GM19351 (cell line): ENCODE results near the gene EEF1B2.
"Not testable (repeated sequence)": the region's sequence is repeated elsewhere in the genome, so short reads cannot be mapped to it uniquely, and the experiment has no call there.

Source experiments
- ATAC-seq: cut with Tn5 transposase; IDR thresholded peaks from one replicate; pipeline ENCODE4 v1.9.1; 2021; ENCODE audit warnings: mild to moderate bottlenecking, moderate library complexity; ENCODE audit not compliant: unreplicated experiment

Gene EEF1B2

DNA sequence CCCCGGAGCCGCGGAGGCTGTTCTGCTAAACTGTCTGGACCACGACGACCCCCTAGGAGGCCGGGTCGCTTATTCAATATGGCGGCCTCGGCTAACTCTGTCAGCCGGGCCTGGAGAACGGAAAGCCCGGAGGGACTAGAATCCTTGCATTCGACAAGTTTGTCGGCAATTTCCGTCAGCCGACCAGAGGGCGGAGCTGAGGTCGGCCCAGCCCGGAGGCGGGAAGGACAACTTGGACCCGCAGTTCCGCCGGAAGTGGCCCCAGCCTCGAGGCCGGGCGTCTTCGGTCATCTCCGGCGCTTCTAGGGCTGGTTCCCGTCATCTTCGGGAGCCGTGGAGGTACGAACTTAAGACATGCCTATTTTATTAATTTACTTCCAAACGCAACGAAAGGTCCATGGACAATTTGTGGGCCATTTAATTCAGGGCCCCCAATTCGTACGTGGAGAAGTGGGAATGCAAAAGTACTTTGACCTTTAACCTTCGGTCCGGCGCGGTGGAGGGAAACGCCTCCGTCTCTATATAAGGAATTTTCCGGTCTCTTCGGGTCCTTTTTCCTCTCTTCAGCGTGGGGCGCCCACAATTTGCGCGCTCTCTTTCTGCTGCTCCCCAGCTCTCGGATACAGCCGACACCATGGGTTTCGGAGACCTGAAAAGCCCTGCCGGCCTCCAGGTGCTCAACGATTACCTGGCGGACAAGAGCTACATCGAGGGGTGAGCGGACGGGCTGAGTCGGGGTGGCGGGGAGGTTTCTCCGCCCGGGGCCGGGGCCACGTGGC lies at the start of gene EEF1B2, which contains the start of gene NDUFS1:
Gene EEF1B2, plus strand, starts transcription at position 550 of the 779 bp plus-strand sequence. Its CDS starts 85 bp downstream, at position 635.
Gene NDUFS1, minus strand, starts transcription at position 99 of the 779 bp plus-strand sequence. CDS start 5,766 bp downstream, outside the sequence.
- ATAC-seq, result peak; percentile 84

DNA sequence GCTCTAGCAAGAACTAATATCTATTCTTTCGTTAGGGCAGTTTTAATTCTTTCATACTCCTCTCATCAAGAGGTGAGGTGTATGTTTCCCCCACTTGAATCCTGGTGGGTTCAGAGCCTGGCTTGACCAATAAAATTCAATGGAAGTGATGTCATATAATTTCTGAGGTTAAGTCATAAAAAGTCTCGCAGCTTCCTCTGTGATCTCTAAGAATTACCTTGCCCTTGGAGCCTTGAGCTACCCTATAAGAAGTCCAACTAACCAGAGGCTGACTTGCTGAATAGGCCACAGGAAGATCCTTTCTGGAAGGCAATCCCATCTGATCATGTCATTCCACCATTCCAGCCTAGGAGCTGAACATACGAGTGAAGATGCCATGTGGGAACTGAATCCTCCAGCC lies 47.6 kb upstream of the EEF1B2 start:
- ATAC-seq, result no peak

DNA sequence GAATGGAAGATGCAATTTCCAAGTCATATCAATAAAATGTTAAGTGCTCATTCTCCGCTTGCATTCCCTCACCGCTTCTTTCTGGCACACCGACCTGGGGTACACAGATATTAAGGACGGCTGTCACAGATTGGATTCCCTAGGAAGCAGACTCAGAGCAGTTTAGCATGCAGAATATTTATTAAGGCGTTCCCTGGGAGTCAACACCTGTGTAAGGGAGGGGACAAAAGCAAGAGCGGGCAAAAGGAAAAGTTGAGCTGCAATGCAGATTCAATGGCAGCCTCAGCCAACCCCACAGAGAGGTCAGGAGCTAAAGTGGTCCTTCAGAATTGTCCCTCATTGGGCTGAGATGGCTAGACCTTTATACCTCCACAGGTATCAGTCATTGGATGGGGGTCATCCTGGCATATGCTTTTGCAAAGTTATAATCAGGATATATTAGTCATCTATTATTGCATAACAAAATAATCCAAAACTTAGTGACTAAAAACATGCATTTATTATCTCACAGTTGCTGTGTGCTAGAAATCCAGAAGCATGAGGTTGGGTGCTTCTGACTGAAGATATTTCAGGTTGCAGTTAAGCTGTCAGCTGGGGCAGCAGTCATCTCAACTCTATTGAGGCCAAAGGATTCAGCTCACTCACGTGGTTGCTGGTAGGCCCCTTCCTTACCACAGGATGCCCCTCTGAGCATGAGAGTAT lies 46.7 kb upstream of the EEF1B2 start:
- no peak for ATAC-seq

DNA sequence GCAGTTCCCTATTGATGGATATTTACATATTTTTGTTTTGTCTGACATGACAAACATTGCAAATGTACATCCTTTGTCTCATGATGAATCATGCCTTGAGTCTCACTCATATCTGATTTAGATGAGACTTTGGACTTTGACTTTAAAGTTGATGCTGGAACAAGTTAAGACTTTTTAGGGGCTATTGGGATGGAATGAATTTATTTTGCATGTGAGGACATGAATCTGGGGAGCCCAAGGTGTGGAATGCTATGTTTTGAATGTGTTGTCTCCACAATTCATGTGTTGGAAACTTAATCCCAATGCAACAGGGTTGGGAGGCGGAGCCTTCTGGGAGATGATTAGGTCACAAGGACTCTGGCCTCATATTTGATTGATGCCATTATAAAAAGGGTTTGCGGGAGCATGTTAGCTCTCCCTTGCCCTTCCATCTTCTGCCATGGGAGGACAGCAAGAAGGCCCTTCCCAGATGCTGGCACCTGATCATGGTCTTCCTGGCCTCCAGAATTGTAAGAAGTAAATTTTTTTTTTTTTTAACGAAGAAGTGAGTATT lies 44.6 kb upstream of the EEF1B2 start:
- no peak for ATAC-seq

DNA sequence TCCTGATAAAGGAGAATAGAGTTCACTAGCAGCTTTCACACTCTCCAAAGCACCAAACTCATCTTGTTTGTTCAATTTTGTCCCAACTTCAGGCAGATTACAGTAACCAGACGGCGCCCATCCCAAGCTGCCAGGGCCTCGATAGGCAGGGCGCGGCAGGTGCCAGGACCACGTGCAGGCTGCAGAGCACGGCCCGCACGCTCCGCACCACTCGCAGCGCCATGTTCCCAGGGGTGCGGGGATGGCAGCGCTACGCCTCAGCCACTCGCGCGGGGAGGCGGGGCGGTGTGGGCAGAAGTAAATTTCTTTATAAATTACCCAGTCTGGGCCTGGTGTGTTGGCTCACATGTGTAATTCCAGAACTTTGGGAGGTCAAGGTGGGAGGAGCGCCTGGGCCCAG lies 43.4 kb upstream of the EEF1B2 start:
- ATAC-seq, result no peak

DNA sequence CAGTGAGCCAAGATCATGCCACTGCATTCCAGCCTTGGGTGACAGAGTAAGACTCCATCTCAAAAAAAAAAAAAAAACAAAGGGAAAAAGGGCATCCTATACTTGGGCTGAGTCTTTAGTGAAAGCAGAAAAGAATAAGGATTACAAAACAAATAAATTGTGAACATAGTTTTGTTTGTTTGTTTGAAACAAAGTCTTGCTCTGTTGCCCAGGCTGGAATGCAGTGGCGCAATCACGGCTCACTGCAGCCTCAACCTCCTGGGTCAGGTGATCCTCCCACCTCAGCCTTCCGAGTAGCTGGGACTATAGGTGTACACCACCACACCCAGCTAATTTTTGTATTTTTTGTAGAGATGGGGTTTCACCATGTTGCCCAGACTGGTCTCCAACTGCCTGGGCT lies 37.1 kb upstream of the EEF1B2 start:
- ATAC-seq, result not testable (repeated sequence)

DNA sequence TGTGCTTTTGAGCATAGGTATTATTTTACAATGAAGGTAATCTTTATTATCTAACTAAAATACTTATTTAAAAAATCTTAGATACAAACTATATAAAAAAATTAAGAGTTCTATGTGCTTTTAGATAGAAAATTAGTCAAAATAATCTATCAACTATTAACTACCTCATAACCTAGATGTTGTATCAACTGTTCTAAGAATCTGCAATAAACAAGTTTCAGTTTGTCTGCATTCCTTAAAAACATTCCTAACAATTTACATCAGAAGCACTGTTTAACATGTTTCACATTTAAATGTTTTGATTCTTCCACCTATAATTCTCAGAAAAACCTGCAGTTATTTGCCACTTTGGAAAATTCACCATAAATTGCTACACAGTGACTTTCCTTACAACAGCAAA lies 33.8 kb upstream of the EEF1B2 start:
- ATAC-seq, result no peak

DNA sequence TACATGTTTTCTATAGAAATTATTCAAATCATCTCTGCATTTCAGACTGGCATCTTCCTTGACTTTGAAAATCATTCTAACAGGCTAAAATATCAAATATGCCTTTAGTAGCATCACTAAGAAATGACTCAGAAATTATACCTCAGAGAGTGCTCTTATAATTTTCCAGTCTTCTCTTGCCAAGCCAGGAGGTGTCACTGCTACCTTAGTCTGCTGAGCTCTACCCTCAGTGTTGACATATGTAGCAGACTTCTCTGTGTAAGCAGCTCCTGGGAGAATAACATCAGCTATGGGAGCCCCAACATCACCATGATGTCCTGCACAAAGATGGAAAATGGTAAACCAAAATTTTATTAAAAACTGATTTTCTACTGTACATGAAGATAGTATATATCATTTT lies 32.0 kb upstream of the EEF1B2 start:
- ATAC-seq, result no peak

DNA sequence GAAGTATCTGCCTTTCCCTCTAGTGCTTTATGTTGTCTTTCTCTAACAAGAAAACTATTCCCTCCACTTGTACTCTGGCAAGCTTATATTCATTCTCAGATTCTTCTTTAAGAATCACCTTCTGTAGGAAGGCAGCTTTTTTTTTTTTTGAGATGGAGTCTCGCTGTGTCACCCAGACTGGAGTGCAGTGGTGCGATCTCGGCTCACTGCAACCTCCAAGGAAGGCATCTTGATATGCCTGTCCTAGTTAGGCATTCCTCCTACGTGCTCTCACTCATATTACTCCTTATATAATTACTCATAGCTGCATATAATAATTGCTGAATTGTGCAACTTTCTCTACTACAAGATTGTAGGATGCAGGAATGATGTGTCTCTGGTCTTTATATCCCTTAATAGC lies 16.2 kb upstream of the EEF1B2 start:
- no peak for ATAC-seq

DNA sequence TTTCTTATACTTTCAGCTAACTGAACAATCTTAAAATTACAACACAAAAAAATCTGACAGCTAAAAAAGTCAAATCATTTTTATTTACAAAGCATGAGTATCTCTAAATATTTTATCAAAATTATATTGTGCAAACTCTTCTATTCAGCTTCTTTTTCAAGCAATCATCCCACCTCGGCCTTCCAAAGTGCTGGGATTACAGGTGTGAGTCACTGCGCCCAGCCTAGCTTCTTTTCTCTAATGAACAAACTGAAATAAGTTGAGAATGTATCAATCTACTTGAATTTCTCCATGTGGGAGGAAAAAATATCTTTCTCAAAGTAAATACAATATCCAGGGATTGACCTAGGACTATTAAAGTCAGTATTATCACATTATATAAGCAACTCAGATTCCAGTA lies 15.3 kb upstream of the EEF1B2 start:
- ATAC-seq, result no peak

DNA sequence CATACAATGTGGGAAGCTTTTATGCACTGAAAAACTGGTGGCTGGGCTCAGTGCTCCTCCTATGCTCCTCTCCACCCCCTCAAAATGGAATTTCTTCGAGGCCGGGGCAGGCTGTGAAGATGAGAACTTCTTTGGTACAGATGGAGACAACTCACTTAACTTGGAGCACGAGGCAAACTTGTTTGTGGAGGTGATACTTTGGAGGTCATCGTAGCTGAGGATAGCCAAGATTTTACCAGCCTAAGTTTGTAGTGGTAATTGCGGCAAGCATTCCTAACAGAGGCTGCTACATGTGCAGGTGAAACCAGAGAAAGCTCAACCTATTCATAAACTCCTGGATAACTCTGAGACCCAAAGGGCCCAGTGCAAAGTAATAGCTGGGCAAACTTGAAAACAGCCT lies 14.0 kb upstream of the EEF1B2 start:
- no peak for ATAC-seq

DNA sequence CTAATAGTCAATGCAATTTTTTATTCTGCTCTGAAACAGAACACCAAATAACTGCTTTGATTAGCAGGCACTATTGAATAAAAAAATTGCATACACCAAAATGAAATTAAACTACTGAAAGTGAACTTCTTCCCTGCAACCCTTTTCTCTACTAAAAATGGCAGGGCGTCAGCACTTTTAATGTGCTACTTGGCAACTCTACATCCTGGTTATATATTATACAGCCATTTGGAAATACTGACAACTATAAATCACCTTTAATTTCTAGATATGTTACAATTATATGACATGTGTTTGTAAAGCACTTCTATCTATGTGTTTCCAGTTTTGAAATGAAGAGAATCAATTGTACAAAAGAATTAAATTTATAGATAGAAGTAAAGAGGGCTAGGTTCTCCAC lies 10.4 kb upstream of the EEF1B2 start:
- ATAC-seq, result no peak

DNA sequence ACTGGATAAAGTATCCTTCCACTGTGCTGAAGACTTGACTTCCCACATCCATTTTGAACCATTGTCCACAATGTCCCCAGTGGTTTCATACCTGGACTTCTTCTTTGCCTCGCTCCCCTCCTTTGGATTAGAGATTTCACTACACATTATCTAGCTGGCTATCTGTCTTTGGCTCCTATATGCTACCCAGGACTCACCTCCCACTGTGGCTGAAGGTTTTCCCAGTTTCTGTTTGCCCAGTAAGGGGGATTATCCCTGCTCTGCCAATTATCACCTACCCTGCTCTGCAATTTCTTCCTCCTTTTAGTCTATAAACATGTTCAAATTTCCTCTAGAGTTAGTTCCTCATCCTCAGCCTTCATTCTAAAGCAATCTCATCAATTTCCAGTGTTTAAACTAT lies 9.5 kb upstream of the EEF1B2 start:
- ATAC-seq, result no peak

DNA sequence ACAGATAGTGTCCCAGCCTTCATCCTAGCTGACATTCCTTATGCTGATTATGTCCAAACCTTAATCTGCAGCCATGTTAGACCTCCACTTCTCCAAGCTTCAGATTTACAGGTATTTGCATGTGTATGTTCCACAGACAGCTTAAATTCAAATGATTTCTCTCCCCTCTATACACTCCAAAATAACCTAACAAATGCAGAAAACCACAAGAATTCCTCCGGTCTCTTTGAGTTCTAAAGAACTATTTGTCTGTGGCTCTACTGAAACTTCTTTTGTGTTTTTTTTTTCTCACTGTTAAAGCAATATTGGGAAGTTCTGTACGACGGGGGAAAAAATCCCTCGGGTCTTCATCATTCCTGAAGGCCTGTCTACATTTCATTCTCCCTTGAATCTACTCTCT lies 9.1 kb upstream of the EEF1B2 start:
- no peak for ATAC-seq

DNA sequence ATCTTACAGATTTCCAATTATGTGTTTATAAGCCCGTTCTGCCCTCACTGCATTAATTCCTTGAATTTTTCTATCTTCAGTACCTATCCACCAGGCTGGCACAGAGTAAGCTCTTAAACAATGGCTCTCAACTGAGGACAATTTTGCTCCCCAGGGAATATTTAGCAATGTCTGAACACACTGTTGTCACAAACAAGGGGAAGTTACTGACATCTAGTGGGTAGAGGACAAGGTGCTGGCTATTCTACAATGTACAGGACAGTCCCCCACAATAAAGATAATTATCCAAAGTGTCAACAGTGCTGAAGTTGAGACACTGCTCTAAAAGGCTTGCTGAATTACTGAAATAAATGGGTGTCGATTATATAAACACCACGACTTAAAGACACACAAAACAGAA lies 5.5 kb upstream of the EEF1B2 start:
- ATAC-seq, result peak; percentile 43

DNA sequence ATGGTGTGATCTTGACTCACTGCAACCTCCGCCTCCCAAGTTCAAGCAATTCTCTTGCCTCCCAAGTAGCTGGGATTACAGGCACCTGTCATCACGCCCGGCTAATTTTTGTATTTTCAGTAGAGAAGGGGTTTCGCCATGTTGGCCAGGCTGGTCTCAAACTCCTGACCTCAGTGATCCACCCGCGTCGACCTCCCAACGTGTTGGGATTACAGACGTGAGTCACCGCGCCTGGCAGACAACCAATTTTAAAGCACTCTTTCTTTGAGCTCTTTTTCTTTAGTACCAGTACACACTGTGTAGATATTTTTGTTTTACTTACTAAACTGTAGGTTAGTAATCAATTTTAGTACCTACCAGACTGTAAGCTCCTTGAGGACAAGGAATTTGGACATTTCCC lies 2.7 kb upstream of the EEF1B2 start:
- ATAC-seq, result not testable (repeated sequence)

DNA sequence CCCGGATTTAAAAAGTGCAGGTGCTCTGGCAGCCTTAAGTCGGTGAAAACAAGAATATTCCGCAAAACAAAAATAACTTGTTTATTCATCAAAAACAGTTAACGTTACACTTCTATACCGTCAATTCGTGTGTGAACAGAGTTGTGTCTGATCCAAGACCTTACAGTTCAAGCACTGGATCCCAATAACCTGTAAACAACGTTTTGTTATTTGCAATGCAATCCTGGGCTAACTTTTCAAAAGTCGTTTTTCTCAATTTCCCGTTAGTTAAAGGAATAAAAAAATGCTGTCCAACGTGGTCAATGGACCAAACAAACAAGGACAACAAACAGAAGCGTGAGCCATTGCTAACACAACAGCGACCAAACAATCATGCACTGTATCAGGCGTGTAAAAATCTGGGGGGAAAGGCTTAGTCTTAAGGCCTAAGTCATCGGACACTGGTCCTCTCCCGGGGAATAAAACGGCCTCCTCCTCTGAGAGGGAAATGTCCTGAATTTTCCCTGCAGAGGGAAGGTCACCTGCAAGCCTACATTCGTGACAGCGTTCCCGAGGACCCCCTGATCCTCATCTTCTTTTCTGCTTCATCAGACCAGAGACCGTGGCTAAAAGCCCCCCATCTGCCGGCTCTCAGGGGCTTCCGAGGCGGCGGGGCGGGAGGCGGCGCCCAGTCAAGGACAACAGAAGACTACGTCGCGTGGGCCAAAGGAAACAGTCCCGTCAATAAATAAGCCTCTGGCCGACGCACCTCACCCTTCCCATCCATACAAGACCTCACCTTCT lies 941 bp upstream of the EEF1B2 start:
- peak; percentile 12 for ATAC-seq

DNA sequence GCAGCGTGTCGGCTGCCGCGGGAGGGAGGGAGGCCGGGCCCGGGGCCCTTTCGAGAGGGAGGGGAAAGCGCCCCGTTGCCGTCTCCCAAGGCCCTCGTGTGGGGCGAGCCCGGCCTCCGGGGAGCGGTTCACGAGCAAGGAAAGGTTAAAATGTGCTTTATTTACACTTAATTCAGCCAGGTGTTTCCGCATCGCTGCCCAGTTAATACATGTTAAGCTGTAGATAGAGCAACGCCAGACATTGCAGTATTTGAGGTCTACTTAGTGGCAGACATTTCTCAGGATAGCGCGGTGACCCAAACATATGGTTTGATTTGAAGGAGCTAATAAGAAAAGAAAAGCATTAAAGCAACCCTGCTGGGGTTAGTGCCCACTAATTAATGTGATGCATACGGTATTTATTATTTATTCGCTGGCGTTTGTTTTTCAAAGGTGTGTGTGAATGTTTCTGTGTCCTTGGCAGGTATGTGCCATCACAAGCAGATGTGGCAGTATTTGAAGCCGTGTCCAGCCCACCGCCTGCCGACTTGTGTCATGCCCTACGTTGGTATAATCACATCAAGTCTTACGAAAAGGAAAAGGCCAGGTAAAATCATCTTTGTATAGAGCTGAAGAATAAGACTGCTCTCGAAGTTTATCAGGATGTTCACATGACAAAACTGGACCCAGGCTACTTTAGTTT lies 571 bp downstream of the EEF1B2 start:
- ATAC-seq, result peak; percentile 47

DNA sequence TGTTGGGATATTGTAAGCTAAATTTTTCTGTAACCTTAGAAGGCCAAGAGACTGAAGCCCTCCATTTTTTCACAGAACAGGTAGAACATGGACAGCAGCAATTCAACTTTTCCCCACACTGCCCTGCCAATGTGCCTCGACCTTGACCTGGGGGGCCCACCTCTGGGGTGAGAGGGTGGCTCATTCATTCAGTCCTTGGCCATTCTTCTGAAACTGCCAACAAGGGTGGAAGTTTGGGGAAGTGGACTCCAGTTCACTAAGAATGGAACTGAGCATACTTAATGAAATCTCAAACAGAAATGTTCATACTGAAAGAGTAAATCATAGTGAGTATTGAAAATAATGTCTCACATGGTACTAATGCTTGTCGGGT lies 1.1 kb downstream of the EEF1B2 start:
- no peak for ATAC-seq

DNA sequence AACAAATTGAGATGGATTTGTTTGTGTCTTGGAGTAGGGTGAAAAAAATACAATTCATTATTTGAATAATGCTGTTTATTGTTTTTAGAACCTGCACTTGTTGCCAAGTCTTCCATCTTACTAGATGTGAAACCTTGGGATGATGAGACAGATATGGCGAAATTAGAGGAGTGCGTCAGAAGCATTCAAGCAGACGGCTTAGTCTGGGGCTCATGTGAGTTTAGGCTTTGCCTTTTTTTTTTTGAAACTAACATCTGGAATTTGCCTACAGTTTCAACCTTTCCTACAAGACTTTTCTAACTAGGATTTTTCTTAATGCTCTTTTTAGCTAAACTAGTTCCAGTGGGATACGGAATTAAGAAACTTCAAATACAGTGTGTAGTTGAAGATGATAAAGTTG lies 2.7 kb downstream of the EEF1B2 start:
- not testable (repeated sequence) for ATAC-seq
